A673 (cell line): Measurements from ENCODE around the gene NSL1. TPM values are rescaled to one million over a fixed set of nuclear protein-coding genes. Genes with fewer than 3 reads are reported as not detected.

Source experiments
- BruUV-seq: library from RNA; stranded (reverse); fragments of 400-500 nt; replicated peaks from 2 replicates; lab custom pipeline; 2021; lab: Mats Ljungman, UMichigan
- CTCF ChIA-PET: fragments of 300-600 bp; sonication (Branson Sonifier 250); formaldehyde crosslinking; loops from one replicate; lab custom pipeline; 2022; ENCODE audit warnings: antibody characterized with exemption; lab: Charles Lee
- POLR2A ChIA-PET: fragments of 300-600 bp; sonication (Branson Sonifier 250); formaldehyde crosslinking; loops from one replicate; lab custom pipeline; 2022; ENCODE audit warnings: antibody characterized with exemption; ENCODE audit not compliant: low non-redundant PET; lab: Charles Lee
- DNase-seq: peaks from one replicate; pipeline ENCODE4 v3.0.0-alpha.2; 2015; ENCODE audit warnings: low spot score
- H3K27ac ChIP-seq: fragments of 200-600 bp; sonication (generic); 2 replicates; pipeline ENCODE4 v1.5.1; 2016; ENCODE audit warnings: mixed run types, low read depth, mild to moderate bottlenecking, mixed read lengths, antibody characterized with exemption, low read length; ENCODE audit not compliant: poor library complexity, severe bottlenecking
- H3K27me3 ChIP-seq: fragments of 200-600 bp; sonication (generic); replicated peaks from 2 replicates; pipeline ENCODE4 v1.6.1; 2017; ENCODE audit warnings: mixed run types, low read depth, mild to moderate bottlenecking, mixed read lengths, antibody characterized with exemption, low read length; ENCODE audit not compliant: insufficient read depth, poor library complexity
- H3K36me3 ChIP-seq: fragments of 200-600 bp; sonication (generic); 2 replicates; pipeline ENCODE4 v1.6.1; 2016; ENCODE audit warnings: mixed run types, mild to moderate bottlenecking, mixed read lengths, antibody characterized with exemption, low read length; ENCODE audit not compliant: insufficient read depth, poor library complexity, severe bottlenecking
- H3K4me1 ChIP-seq: fragments of 200-600 bp; sonication (generic); 2 replicates; pipeline ENCODE4 v1.6.1; 2017; ENCODE audit warnings: mixed run types, mild to moderate bottlenecking, mixed read lengths, antibody characterized with exemption, low read length; ENCODE audit not compliant: insufficient read depth, poor library complexity, severe bottlenecking
- H3K4me3 ChIP-seq: fragments of 200-600 bp; sonication (generic); 2 replicates; pipeline ENCODE4 v1.5.1; 2016; ENCODE audit warnings: low read depth, mixed run types, mild to moderate bottlenecking, mixed read lengths, low read length; ENCODE audit not compliant: poor library complexity, severe bottlenecking
- H3K9me3 ChIP-seq: fragments of 200-600 bp; sonication (generic); 2 replicates; pipeline ENCODE4 v1.6.1; 2016; ENCODE audit warnings: mixed run types, low read depth, mild to moderate bottlenecking, mixed read lengths, antibody characterized with exemption, low read length; ENCODE audit not compliant: poor library complexity, severe bottlenecking
- EZH2 ChIP-seq: fragments of 200-600 bp; sonication (generic); IDR thresholded peaks from 2 replicates; pipeline ENCODE4 v1.6.1; 2017; ENCODE audit warnings: borderline replicate concordance, low read depth, mild to moderate bottlenecking, mixed read lengths, antibody characterized with exemption, low read length; ENCODE audit not compliant: poor library complexity, severe bottlenecking
- intact Hi-C: fragments of 100-400 bp; cut with micrococcal nuclease; formaldehyde crosslinking; loops from one replicate; pipeline ENCODE4 v1.10.0; 2022; ENCODE audit not compliant: unreplicated experiment
- total RNA-seq: library from RNA; stranded (reverse); gene quantifications from 2 replicates; pipeline ENCODE4 v1.2.3, GENCODE V29; 2021
- TF ChIP-seq, protein P1 (sequence below): fragments of 300-800, 200-600 bp; sonication (generic); conservative IDR thresholded peaks from 2 replicates; pipeline ENCODE4 v1.5.1; 2017; ENCODE audit warnings: low read depth, mild to moderate bottlenecking, antibody characterized with exemption, low read length, moderate library complexity, mixed read lengths

Gene NSL1
- total RNA-seq, 1 experiment from 2014 or later, result 48.5 TPM

GRCh38 chr1:212753749-212754148, 37.8 kb downstream of the NSL1 start:
- no TSS peak for BruUV-seq
- Histone ChIP-seq H3K36me3 (no peaks in the 10 kb centered on the region), H3K4me1 (peaks cover 14% of the 10 kb centered on the region), H3K4me3 (no peak overlapping the region), H3K27ac (no peak overlapping the region), H3K9me3 (no peaks in the 10 kb centered on the region), H3K27me3 (no peaks in the 10 kb centered on the region)
- DNase-seq, result no peak
- ChIA-PET CTCF (interaction anchor here (0.5 kb wide), 1 partner anchor 1803 kb away, joined by 3 read pairs; no protein-coding TSS in a partner anchor), POLR2A (no interaction called here)
- TF ChIP-seq EZH2, result no peak
- TF ChIP-seq, protein P1, sequence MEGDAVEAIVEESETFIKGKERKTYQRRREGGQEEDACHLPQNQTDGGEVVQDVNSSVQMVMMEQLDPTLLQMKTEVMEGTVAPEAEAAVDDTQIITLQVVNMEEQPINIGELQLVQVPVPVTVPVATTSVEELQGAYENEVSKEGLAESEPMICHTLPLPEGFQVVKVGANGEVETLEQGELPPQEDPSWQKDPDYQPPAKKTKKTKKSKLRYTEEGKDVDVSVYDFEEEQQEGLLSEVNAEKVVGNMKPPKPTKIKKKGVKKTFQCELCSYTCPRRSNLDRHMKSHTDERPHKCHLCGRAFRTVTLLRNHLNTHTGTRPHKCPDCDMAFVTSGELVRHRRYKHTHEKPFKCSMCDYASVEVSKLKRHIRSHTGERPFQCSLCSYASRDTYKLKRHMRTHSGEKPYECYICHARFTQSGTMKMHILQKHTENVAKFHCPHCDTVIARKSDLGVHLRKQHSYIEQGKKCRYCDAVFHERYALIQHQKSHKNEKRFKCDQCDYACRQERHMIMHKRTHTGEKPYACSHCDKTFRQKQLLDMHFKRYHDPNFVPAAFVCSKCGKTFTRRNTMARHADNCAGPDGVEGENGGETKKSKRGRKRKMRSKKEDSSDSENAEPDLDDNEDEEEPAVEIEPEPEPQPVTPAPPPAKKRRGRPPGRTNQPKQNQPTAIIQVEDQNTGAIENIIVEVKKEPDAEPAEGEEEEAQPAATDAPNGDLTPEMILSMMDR, result no peak
- intact Hi-C loops, result loop anchor here (10.0 kb wide), 1 partner anchor 241 kb away; no protein-coding TSS in a partner anchor

DNA sequence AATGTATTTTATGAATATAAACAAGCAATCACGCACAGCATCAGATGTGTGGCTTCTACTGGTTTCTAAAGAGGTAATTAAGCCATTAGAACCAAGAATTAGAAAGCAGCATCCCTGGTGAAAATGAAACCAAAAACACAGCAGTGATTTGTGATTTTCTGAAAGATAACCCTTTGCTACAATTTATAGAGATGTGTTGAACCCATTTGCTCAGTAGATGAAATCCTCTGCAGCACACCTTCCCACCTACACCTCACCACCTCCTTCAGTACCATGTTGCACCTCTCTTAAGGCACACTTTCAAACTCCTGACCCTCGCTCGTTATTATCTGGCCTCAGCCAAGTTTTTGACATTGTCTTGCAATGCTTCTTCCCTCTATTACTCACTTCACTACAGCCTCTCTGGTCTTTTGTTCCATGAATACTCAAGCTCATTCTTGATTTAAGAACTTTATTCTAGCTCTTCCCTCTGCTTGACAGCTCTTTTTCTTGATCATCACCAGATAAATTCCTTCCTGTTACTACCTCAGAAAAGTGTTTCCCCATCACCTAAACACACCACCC, 38.6 kb downstream of the NSL1 start:
- no peak overlapping the region for H3K4me3 ChIP-seq
- H3K4me1 ChIP-seq, result peaks cover 14% of the 10 kb centered on the region
- POLR2A ChIA-PET, result interaction anchor here (0.6 to 0.7 kb wide), 2 partner anchors 145 to 1441 kb away, joined by 4 to 8 read pairs; partner anchors contain the start of gene ATF3
- H3K27me3 ChIP-seq, result no peaks in the 10 kb centered on the region
- no peaks in the 10 kb centered on the region for H3K36me3 ChIP-seq
- no peak overlapping the region for H3K27ac ChIP-seq
- intact Hi-C loops, result loop anchor here (10.0 kb wide), 1 partner anchor 242 kb away; no protein-coding TSS in a partner anchor
- CTCF ChIA-PET, result no interaction called here
- TF ChIP-seq, protein P1, result no peak
- TF ChIP-seq EZH2, result no peak
- no TSS peak for BruUV-seq
- no peaks in the 10 kb centered on the region for H3K9me3 ChIP-seq
- peak; percentile 5 for DNase-seq

- Histone ChIP-seq H3K4me3 (no peak overlapping the region), H3K27me3 (no peaks in the 10 kb centered on the region), H3K4me1 (peaks cover 14% of the 10 kb centered on the region), H3K36me3 (no peaks in the 10 kb centered on the region), H3K9me3 (no peaks in the 10 kb centered on the region), H3K27ac (no peak overlapping the region)
- ChIA-PET POLR2A (interaction anchor here (0.6 kb wide), 1 partner anchor 144 kb away, joined by 8 read pairs; the partner anchor contains the start of gene ATF3), CTCF (no interaction called here)
- DNase-seq, result no peak
- intact Hi-C loops, result loop anchor here (10.0 kb wide), 1 partner anchor 242 kb away; no protein-coding TSS in a partner anchor
- TF ChIP-seq EZH2, result no peak
- TF ChIP-seq, protein P1, result no peak
- BruUV-seq, result no TSS peak
Measured at GRCh38 chr1:212752252-212752933, 39.2 kb downstream of the NSL1 start.
